Osteocyte (in vitro differentiated cells): Measurements from ENCODE around the gene ENPEP. TPM values are rescaled to one million over a fixed set of nuclear protein-coding genes. Genes with fewer than 3 reads are reported as not detected.
"Not testable (repeated sequence)": the region's sequence is repeated elsewhere in the genome, so short reads cannot be mapped to it uniquely, and the experiment has no call there.

Source experiments
- DNase-seq: peaks from one replicate; pipeline ENCODE4 v3.0.0; 2021; ENCODE audit warnings: mixed read lengths; ENCODE audit not compliant: unreplicated experiment; ENCODE audit errors: extremely low spot score
- H3K27ac Mint-ChIP-seq: one replicate; pipeline ENCODE4 v1.8.0; 2021; ENCODE audit warnings: mild to moderate bottlenecking, mixed read lengths; ENCODE audit not compliant: unreplicated experiment
- H3K27me3 Mint-ChIP-seq: one replicate; pipeline ENCODE4 v1.8.0; 2021; ENCODE audit warnings: mixed read lengths; ENCODE audit not compliant: unreplicated experiment
- H3K36me3 Mint-ChIP-seq: one replicate; pipeline ENCODE4 v1.8.0; 2021; ENCODE audit warnings: mixed read lengths; ENCODE audit not compliant: unreplicated experiment
- H3K4me1 Mint-ChIP-seq: one replicate; pipeline ENCODE4 v1.8.0; 2021; ENCODE audit warnings: mixed read lengths; ENCODE audit not compliant: unreplicated experiment
- H3K4me3 Mint-ChIP-seq: one replicate; pipeline ENCODE4 v1.8.0; 2021; ENCODE audit warnings: mild to moderate bottlenecking, moderate library complexity, mixed read lengths; ENCODE audit not compliant: unreplicated experiment
- H3K9me3 Mint-ChIP-seq: one replicate; pipeline ENCODE4 v1.8.0; 2021; ENCODE audit warnings: mixed read lengths; ENCODE audit not compliant: unreplicated experiment
- CTCF ChIP-seq: fragments of 200-600 bp; sonication (generic); IDR thresholded peaks from 2 replicates; pipeline ENCODE4 v1.5.0; 2021; ENCODE audit warnings: antibody characterized with exemption, mild to moderate bottlenecking, moderate library complexity
- total RNA-seq: library from RNA; stranded (reverse); gene quantifications from 2 replicates; pipeline ENCODE4 v1.2.1, GENCODE V29; 2021

The ENPEP gene
- total RNA-seq, 1 donor from 2014 or later: 0.94 TPM

GRCh38 chr4:110460074-110460746, 15.7 kb upstream of the ENPEP start:
- no peak overlapping the region for H3K27ac Mint-ChIP-seq
- H3K4me3 Mint-ChIP-seq: no peak overlapping the region
- no peak for TF ChIP-seq CTCF
- H3K4me1 Mint-ChIP-seq: no peaks in the 10 kb centered on the region
- H3K27me3 Mint-ChIP-seq: peaks cover 13% of the 10 kb centered on the region
- no peak for DNase-seq
- H3K9me3 Mint-ChIP-seq: no peaks in the 10 kb centered on the region
- no peaks in the 10 kb centered on the region for H3K36me3 Mint-ChIP-seq

- DNase-seq: no peak
- Mint-ChIP-seq H3K27ac (no peak overlapping the region), H3K4me3 (no peak overlapping the region), H3K9me3 (peaks cover 10% of the 10 kb centered on the region), H3K4me1 (no peaks in the 10 kb centered on the region), H3K36me3 (no peaks in the 10 kb centered on the region), H3K27me3 (no peaks in the 10 kb centered on the region)
- TF ChIP-seq CTCF: no peak
Measured at GRCh38 chr4:110467400-110467799, 8.6 kb upstream of the ENPEP start.

GRCh38 chr4:110472583-110473329, 3.2 kb upstream of the ENPEP start:
- Mint-ChIP-seq H3K4me3 (no peak overlapping the region), H3K27me3 (no peaks in the 10 kb centered on the region), H3K9me3 (peaks cover 10% of the 10 kb centered on the region), H3K4me1 (peaks cover 8% of the 10 kb centered on the region), H3K27ac (no peak overlapping the region), H3K36me3 (no peaks in the 10 kb centered on the region)
- no peak for TF ChIP-seq CTCF
- DNase-seq: no peak

- H3K9me3 Mint-ChIP-seq: peaks cover 3% of the 10 kb centered on the region
- no peak overlapping the region for H3K27ac Mint-ChIP-seq
- no peaks in the 10 kb centered on the region for H3K27me3 Mint-ChIP-seq
- DNase-seq: no peak
- no peaks in the 10 kb centered on the region for H3K36me3 Mint-ChIP-seq
- no peak for TF ChIP-seq CTCF
- H3K4me1 Mint-ChIP-seq: peaks cover 10% of the 10 kb centered on the region
- H3K4me3 Mint-ChIP-seq: no peak overlapping the region
Measured at GRCh38 chr4:110474481-110474880, 1.5 kb upstream of the ENPEP start.

- H3K36me3 Mint-ChIP-seq, H3K27me3 Mint-ChIP-seq, H3K27ac Mint-ChIP-seq, DNase-seq, H3K9me3 Mint-ChIP-seq, H3K4me3 Mint-ChIP-seq: not testable (repeated sequence)
- peaks cover 14% of the 10 kb centered on the region for H3K4me1 Mint-ChIP-seq
Measured at GRCh38 chr4:110475080-110475479, 875 bp upstream of the ENPEP start.
